ENCODE measurements around the gene PLK4. TPM values are rescaled to one million over a fixed set of nuclear protein-coding genes. Genes with fewer than 3 reads are reported as not detected.
"Not testable (repeated sequence)": the region's sequence is repeated elsewhere in the genome, so short reads cannot be mapped to it uniquely, and the experiment has no call there.

PLK4 gene
- total and polyA plus RNA-seq, 12 donors = 0.22 to 3.7 (median 0.56) TPM

DNA sequence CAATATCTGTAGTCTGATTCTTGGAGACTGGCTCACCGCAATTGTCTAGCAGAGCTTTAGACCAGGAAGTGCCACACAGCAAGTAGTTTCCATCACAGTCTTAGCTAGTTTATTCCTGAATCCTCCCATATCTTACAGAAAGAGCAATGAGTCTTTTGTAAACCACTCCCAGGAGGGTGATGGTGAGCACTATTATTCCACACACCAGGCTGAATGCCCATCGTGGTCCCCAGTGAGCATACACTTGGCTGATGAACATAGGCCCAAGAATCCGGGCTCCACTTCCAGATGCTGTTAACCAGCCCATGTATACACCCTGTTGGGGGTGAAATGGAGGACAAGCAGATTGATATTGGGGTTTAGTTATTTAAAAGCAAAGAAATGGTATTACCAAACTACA, 39.8 kb downstream of the PLK4 start:
- Histone ChIP-seq H3K9me3 (peaks cover 0 to under 1% (median 0%) of the 10 kb centered on the region in 11 donors), H3K27me3 (no peaks in the 10 kb centered on the region), H3K36me3 (peaks cover 0 to 67% (median 20%) of the 10 kb centered on the region in 9 donors), H3K4me1 (peaks cover 0 to 11% (median 0%) of the 10 kb centered on the region in 9 donors), H3K27ac (no peak overlapping the region), H3K4me3 (no peak overlapping the region)
- 84 to 86% methylated on average over 3 of the region's 3 CpGs for WGBS, 2 donors
- TF ChIP-seq, protein P1, sequence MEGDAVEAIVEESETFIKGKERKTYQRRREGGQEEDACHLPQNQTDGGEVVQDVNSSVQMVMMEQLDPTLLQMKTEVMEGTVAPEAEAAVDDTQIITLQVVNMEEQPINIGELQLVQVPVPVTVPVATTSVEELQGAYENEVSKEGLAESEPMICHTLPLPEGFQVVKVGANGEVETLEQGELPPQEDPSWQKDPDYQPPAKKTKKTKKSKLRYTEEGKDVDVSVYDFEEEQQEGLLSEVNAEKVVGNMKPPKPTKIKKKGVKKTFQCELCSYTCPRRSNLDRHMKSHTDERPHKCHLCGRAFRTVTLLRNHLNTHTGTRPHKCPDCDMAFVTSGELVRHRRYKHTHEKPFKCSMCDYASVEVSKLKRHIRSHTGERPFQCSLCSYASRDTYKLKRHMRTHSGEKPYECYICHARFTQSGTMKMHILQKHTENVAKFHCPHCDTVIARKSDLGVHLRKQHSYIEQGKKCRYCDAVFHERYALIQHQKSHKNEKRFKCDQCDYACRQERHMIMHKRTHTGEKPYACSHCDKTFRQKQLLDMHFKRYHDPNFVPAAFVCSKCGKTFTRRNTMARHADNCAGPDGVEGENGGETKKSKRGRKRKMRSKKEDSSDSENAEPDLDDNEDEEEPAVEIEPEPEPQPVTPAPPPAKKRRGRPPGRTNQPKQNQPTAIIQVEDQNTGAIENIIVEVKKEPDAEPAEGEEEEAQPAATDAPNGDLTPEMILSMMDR (IDR thresholded peaks at IDR 0.05) = no peak
- intact Hi-C loops (cut with DNase I) = no loop called here
- no peak for DNase-seq
- no peak for ATAC-seq

DNA sequence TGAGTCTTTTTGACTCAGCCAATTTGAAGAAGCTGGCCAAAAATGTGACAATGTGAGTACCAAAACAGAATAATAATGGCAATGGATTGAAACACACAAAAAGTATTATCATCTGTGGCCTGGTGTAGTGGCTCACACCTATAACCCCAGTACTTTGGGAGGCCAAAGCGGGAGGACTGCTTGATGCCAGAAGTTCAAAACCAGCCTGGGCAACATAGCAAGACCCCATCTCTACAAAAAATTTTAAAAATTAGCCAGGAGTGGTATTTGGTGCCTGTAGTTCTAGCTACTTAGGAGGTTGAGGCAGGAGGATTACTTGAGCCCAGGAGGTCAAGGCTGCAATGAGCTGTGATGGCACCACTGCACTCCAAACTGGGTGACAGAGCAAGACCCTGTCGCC, 41.5 kb downstream of the PLK4 start:
- ATAC-seq (no peak), DNase-seq (no peak)
- Histone ChIP-seq H3K27ac (no peak overlapping the region), H3K36me3 (peaks cover 0 to 83% (median 25%) of the 10 kb centered on the region in 9 donors), H3K27me3 (no peaks in the 10 kb centered on the region), H3K9me3 (peaks cover 0 to 6% (median 0%) of the 10 kb centered on the region in 11 donors), H3K4me3 (no peak overlapping the region), H3K4me1 (peaks cover 0 to 4% (median 0%) of the 10 kb centered on the region in 9 donors)
- intact Hi-C loops (cut with DNase I) = no loop called here
- TF ChIP-seq, protein P1 (IDR thresholded peaks at IDR 0.05) = no peak
- WGBS, 2 donors = 99 to 100% methylated on average over 2 of the region's 2 CpGs

DNA sequence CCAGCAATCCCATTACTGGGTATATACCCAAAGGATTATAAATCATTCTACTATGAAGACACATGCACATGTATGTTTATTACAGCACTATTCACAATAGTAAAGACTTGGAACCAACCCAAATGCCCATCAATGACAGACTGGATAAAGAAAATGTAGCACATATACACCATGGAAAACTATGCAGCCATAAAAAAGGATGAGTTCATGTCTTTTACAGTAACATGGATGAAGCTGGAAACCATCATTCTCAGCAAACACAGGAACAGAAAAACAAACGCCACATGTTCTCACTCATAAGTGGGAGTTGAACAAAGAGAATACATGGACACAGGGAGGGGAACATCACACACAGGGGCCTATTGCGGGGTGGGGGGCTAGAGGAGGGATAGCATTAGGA, 45.0 kb downstream of the PLK4 start:
- H3K27ac ChIP-seq; H3K4me3 ChIP-seq; DNase-seq; H3K9me3 ChIP-seq; intact Hi-C loops (cut with DNase I); ATAC-seq; H3K4me1 ChIP-seq; H3K27me3 ChIP-seq: not testable (repeated sequence)
- H3K36me3 ChIP-seq = peaks cover 0 to 84% (median 25%) of the 10 kb centered on the region in 9 donors
- 98 to 100% methylated on average over 2 of the region's 2 CpGs for WGBS, 2 donors

DNA sequence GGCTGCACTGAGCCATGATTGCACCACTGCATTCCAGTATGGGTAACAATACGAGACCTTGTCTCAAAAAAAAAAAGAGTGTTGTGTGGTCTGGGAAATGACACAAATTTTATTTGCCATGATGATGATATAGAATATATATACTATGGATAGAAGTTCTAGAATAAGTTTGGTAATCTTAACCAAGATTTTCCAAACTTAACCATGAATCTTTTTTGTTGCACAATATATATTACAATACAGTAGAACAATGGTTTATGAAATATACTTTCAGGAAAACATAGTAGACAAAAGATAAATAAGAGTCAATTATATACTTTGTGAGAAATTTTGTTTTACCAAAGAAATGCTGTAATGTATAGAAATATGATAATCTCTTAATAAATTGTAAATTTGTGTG, 49.5 kb downstream of the PLK4 start:
- intact Hi-C loops (cut with DNase I) = no loop called here
- Histone ChIP-seq H3K36me3 (peaks cover 0 to 79% (median 17%) of the 10 kb centered on the region in 9 donors), H3K27ac (no peak overlapping the region), H3K9me3 (peaks cover 0 to 6% (median 0%) of the 10 kb centered on the region in 11 donors), H3K4me3 (no peak overlapping the region), H3K4me1 (no peaks in the 10 kb centered on the region), H3K27me3 (no peaks in the 10 kb centered on the region)
- TF ChIP-seq, protein P1 (IDR thresholded peaks at IDR 0.05) = no peak
- 96% methylated on average over 1 of the region's 1 CpG for WGBS, 2 donors
- no peak for ATAC-seq
- DNase-seq = no peak

DNA sequence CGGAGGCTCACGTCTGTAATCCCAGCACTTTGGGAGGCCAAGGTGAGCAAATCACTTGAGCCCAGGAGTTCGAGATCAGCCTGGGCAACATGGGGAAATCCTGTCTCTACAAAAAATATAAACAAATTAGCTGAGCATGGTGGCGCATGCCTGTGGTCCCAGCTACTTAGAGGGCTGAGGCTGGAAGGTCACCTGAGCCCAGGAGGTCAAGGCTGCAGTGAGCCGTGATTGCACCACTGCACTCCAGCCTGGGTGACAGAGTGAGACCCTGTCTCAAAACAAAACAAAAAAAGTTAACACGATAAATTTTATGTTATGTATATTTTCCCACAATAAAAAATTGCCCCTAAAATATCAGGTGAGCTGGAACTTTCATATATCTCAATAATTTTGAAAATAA, 51.1 kb downstream of the PLK4 start:
- DNase-seq; H3K9me3 ChIP-seq; ATAC-seq; H3K27me3 ChIP-seq; H3K4me3 ChIP-seq; H3K27ac ChIP-seq; H3K4me1 ChIP-seq; intact Hi-C loops (cut with DNase I): not testable (repeated sequence)
- H3K36me3 ChIP-seq = peaks cover 0 to 63% (median 16%) of the 10 kb centered on the region in 9 donors
- WGBS, 2 donors = 78 to 85% methylated on average over 6 of the region's 6 CpGs

Measured in heart right ventricle (tissue), 16 donors.